Astrocyte of the spinal cord (primary cell): Measurements from ENCODE around the gene UTP14A.
"Not testable (repeated sequence)": the region's sequence is repeated elsewhere in the genome, so short reads cannot be mapped to it uniquely, and the experiment has no call there.

ENCODE experiments used
- DNase-seq: peaks from one replicate; pipeline ENCODE4 v3.0.0; 2011; ENCODE audit warnings: low read depth, low spot score
- H3K4me3 ChIP-seq: 2 replicates; pipeline ENCODE4 v1.5.1; 2011; ENCODE audit warnings: low read depth, mild to moderate bottlenecking, low read length, moderate library complexity
- CTCF ChIP-seq: IDR thresholded peaks from 2 replicates; pipeline ENCODE4 v1.5.1; 2012; ENCODE audit warnings: low read depth, mild to moderate bottlenecking, low read length, inconsistent platforms
- in situ Hi-C: cut with HindIII; loops from 2 replicates; pipeline ENCODE4 v1.10.0; 2017; ENCODE audit warnings: low sequenced_read_pairs

UTP14A gene

DNA sequence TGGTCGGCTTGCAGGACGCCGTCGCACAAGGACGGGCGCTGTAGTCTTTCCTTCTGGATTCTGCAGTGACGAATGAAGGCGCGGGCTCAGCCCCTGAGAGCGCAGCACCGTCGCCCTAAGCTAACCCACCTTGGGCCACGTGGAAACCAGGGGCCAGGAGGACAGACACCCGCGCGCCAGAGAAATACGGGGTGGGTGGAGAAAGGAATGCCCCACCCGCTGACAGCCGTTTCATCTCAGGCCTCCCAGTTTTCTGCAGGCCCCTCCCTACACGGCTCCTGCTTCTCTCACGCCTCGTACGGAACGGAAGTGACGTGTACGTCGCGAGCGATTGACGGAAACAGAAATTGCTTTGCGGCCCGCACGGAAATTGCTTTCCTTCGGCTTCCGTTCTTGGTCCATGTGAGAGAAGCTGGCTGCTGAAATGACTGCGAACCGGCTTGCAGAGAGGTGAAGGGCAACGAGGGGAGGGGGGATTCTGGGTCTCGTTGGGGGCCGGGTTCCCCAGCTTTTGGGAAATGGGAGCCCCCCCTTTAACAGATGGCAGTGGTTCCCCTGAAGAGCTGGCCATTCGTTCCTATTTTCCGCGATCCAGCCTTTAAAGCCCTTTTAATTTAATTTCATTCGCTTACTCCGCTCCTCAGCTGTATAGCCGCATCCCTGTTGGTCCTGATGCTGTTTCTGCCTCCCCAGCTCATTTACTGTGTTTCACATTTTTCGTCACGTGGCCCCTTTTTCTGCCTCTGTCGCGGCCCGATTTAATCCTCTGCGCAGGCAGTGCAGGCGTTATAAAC lies at the start of gene UTP14A:
Gene UTP14A, plus strand, starts transcription at position 378 of the 794 bp plus-strand sequence. Its CDS starts 47 bp downstream, at position 425.
- in situ Hi-C loops, result no loop called here
- H3K4me3 ChIP-seq, result peak within 1 kb of the TSS; percentile 78
- no peak for TF ChIP-seq CTCF
- DNase-seq, result peak; percentile 91

GRCh38 chrX:129859134-129859533 lies 46.8 kb upstream of the UTP14A start:
- H3K4me3 ChIP-seq, DNase-seq, in situ Hi-C loops: not testable (repeated sequence)

GRCh38 chrX:129866321-129866720 lies 39.6 kb upstream of the UTP14A start:
- in situ Hi-C loops, DNase-seq: not testable (repeated sequence)

GRCh38 chrX:129872524-129872923 lies 33.4 kb upstream of the UTP14A start:
- TF ChIP-seq CTCF, result no peak
- in situ Hi-C loops, result no loop called here
- DNase-seq, result no peak
- no peak overlapping the region for H3K4me3 ChIP-seq

More at GRCh38 chrX:129866321-129866720, 39.6 kb upstream of the UTP14A start:
- H3K4me3 ChIP-seq, result not testable (repeated sequence)

DNA sequence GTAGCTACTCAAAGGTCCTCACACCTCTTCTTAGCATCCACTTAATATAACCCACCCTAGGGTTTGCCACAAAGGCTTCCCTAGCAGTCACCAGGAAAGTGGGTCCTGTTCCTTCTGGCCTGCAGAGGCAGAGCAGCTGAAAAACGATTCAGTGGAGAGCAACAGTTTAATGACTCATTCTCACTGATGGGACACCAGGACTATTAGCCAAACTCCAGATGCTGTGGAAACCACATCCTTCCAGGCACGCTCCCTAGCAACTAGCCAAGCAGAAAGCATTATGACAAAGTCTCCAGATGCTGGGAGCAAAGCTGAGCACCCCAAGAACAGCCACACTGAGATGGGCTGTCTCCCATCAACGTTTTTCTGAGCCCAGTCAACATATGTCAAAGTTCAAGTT lies 30.3 kb upstream of the UTP14A start:
- in situ Hi-C loops, result no loop called here
- peak; percentile 81 for DNase-seq
- H3K4me3 ChIP-seq, result no peak overlapping the region
- peak; percentile 9 for TF ChIP-seq CTCF

GRCh38 chrX:129876771-129877305 lies 29.1 kb upstream of the UTP14A start:
- in situ Hi-C loops, result no loop called here
- no peak for TF ChIP-seq CTCF
- no peak overlapping the region for H3K4me3 ChIP-seq
- peak; percentile 71 for DNase-seq

DNA sequence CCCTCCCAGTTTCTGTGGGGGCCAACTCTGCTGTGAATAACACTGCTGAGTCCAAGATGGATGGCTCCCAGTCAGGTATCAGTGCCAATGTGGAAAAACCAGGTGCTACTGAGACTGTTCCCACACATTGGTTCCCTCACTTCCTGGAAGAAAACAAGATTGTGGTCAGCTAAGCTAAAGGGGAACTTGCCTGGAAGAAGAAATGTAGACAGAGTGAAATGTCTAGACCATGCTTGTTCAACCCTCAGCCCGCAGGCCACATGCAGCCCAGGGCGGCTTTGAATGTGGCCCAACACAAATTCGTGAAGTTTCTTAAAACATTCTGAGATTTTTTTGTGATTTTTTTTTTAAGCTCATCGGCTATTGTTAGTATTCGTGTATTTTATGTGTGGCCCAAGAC lies 28.6 kb upstream of the UTP14A start:
- H3K4me3 ChIP-seq, result no peak overlapping the region
- no peak for DNase-seq
- no peak for TF ChIP-seq CTCF
- in situ Hi-C loops, result no loop called here
